IPS-NIHi7 (cell line): Measurements from ENCODE around the gene SEC14L6.

Experiments
- DNase-seq: peaks from one replicate; pipeline ENCODE4 v3.0.0; 2012; ENCODE audit warnings: mixed read lengths; ENCODE audit errors: extremely low spot score

SEC14L6 gene

DNA sequence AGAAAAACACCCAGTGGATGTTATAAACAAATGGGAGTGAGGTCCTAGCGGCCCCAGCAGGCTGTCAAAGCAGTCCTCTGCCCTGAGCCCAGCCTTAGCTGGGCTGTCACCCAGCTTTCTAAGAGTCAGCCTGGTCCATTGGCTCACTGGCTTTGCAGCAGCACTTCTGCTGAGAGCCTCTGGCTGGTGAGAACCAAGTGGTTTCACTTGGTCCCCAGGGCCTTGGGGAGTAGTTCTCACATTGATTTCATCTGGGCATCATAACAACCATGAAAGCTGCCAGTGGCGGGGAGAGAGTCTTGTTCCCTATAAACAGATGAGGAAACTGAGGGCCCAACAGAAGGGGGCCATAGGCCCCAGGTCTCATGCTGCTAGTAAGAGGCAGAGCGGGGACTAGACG, 11.4 kb downstream of the SEC14L6 start:
- no peak for DNase-seq

DNA sequence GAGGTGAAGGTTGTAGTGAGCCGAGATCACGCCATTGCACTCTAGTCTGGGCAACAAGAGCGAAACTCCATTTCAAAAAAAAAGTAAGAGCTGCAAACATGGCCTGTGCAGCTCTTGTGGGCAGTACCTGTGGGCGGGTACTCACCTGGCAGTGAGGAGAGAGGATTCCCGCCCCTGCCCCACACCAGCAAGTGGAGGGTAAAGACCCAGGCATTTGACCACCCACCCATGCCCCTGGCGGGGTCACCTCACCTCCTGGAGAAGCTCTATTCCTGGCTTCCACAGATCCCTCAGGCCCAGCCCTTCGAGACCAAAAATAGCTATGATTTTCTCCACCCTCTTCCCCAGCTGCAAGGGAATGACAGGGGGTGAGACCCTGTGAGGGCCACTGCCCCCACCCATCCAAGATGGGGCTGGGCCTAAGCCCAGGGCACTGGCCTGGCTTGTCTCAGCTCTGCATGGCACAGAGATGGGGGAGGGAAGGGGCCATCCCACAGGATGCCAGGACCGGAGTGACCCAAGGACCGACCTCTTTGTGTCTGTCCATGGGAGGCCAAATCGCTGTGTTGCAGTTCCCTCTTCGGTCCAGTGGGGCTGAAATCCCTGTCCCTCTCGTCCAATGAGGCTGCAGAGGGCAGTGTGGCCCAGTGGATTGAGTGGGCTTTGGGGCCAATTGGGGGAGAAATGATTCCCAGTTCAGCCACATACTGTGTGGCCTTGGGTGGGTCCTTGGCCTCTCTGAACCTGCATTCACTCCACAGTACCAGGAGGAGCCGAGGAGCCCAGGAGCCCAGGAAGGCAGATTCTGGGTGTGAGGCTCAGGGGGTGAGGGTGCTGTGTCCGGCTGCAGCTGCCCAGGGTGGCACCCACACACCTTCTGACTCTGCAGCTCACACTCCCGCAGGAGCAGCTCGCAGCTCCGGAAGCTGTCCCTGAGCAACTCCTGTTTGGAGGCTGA, 14.6 kb downstream of the SEC14L6 start:
- DNase-seq: no peak

GRCh38 chr22:30526656-30527055, 19.9 kb downstream of the SEC14L6 start:
- DNase-seq: no peak

GRCh38 chr22:30523646-30524489, 22.7 kb downstream of the SEC14L6 start:
- no peak for DNase-seq

DNA sequence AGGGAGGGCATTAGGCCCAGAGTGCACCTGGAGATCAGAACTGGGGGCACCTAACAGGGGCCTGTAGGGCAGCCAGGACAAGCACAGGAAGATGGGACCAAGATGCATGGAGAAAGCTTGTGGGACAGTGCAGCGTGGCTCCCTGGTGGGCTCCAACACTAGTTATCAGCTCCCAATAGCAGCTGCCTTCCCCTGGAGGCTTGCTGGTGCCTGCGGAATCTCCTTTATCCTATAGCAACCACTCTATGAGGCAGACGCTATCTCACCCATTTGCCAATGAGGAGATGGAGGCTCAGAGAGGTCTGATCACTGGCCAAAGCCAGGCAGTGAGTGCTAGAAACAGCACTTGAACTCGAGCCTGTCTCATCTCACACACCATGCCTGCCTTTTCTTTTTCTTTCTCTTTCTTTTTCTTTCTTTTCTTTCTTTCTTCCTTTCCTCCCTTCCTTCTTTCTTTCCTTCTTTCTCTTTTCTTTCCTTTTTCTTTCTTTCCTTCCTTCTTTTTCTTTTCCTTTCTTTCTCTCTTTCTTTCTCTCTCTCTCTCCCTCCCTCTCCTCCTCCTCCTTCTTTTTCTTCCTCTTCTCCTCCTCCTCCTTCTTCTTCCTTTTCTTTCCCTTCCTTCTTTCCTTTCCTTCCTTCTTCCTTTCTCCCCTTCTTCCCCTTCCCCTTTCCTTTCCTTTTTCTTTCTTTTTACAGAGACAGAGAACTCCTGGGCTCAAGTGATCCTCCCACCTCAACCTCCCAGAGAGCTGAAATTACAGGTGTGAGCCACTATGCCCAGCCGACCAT, 25.0 kb downstream of the SEC14L6 start:
- DNase-seq: peak; percentile 31

DNA sequence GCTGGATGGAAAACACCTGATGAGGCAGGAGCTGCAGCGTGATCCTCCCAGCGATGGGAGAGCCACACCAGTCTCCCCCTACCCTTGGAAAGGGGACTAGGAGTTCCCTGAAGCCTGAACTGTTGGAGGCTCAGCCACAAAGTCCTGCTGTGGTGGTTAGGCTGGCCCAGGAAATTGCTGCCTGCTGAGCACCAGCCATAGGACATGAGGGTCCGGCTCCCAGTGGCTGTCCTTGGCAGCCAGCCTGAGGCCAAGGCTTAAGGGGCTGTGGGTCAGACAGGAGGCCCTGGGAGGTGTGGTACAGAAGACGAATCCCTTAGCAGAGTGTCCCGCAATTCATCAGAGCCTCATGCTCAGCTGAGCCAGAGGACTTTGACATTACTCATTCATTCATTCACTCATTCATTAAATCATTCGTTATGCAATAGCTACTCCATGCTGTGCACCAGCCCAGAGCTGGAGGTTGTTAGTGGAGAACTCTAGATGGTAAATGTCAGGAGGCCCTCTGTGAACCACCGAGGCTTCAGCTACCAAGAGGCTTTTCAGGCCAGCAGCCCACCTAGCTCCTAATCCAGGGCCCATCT, 26.6 kb downstream of the SEC14L6 start:
- DNase-seq: no peak

- no peak for DNase-seq
These were observed 29.8 kb downstream of the SEC14L6 start for GRCh38 chr22:30516731-30517130.

- no peak for DNase-seq
These were observed 30.3 kb downstream of the SEC14L6 start for GRCh38 chr22:30516273-30516672.

DNA sequence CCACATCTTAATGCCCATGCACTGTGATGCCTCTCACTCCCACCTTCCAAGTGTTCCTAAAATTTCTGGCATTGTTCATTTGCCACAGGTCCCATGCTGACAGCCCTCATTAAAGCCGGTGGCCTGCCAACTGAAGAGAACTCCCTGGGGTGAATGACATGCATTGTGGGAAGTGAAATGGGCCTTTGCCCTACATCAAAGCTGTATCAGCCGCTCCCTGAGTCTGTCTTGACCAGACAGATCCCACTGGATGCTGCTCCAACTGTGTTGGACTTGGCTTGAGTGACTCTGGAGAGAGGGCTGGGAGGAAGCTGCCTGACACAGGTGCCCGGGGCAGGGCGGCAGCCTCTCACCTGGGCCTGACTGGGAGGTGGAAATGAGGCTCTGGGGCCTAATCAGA, 32.3 kb downstream of the SEC14L6 start:
- DNase-seq: no peak

DNA sequence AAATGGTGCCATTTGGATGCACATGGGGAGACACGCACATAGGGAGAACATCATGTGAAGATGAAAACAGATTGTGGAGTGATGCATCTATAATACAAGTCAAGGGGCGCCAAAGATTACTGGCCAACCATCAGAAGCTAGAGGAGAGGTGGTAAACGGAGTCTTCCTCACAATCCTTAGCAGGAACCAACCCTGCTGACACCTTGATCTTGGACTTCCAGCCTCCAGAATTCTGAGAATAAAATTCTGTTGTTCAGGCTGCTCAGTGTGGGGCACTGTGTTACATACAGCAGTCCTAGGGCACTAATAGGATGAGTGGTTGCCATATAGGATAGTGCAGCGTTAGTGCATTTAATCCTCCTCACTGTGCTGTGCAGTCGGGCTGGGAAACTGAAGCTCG, 33.1 kb downstream of the SEC14L6 start:
- no peak for DNase-seq

GRCh38 chr22:30511911-30512310, 34.6 kb downstream of the SEC14L6 start:
- DNase-seq: no peak

- no peak for DNase-seq
These were observed 35.4 kb downstream of the SEC14L6 start for GRCh38 chr22:30511109-30511508.

DNA sequence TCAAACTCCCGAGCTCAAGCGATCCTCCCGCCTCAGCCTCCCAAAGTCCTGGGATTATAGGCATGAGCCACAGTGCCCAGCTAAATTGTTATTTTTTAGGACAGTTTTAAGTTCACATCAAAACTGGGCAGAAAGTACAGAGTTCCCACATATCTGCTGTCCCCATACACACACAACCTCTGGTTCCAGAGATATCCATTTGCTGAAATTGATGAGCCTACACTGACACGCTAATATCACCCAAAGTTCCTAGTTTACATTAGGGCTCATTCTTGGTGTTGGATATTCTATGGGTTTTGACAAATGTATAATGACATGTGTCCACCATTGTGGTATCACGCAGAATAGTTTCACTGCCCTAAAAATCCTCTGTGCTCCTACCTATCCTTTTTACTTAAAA, 38.3 kb downstream of the SEC14L6 start:
- no peak for DNase-seq

GRCh38 chr22:30507670-30508069, 38.9 kb downstream of the SEC14L6 start:
- no peak for DNase-seq

- DNase-seq: no peak
These were observed 40.0 kb downstream of the SEC14L6 start for GRCh38 chr22:30506507-30506968.

DNA sequence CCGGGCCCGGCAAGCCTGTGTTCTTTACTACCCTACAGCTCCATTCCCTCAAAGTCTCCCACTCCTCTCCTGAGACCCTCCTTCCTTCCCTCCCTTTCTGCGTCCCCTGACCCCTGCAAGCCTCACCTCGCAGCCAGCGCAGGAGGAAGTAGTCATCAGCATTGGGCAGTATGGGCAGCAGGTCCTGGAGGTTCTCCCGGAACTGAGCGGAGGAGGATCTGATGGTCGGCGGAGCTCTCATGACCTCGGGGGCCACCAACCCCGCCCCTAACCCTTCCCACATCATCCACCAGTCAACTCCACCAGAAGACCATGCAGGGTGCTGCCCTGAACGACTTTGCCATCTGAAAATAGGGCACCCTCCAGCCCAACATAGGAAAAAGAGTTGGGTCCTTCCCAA, 43.0 kb downstream of the SEC14L6 start:
- DNase-seq: no peak

GRCh38 chr22:30502911-30503310, 43.6 kb downstream of the SEC14L6 start:
- no peak for DNase-seq

DNA sequence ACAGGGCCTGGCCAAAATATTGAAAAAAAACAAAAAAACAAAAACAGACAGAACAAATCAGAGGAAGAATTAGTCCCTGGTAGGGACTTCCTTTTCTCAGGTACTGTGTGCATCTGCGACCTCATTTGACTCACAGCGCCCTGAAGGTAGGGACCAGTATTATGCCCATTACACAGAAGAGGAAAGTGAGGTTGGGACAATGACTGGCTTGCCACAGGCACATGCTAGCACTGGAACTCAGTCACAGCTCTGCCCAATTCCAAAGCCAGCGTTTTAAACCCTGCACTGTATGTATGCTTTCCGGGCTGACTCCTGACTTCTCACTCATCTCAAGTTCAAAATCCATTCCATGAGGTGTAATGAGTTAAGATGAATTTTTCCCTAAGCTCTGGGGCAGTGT, 44.4 kb downstream of the SEC14L6 start:
- no peak for DNase-seq

DNA sequence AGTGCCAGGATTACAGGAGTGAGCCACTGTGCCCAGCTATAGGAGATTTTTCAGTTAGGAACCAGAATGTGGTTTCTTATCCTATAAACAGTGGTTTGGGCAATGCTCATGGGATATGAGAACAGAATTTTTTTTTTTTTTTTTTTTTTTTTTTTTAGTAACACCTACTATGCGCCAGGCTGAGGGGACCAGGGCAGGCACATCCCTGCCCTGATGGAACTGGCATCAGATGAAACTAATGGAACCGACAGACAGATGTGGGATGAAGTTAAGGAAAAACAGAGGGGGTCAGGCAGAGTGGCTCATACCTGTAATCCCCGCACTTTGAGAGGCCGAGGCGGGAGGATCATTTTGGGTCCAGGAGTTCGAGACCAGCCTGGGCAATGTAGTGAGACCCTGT, 45.9 kb downstream of the SEC14L6 start:
- no peak for DNase-seq

- DNase-seq: no peak
These were observed 48.9 kb downstream of the SEC14L6 start for GRCh38 chr22:30497466-30498150.
